ENCODE data around the gene PPFIA3. TPM values are rescaled to one million over a fixed set of nuclear protein-coding genes. Genes with fewer than 3 reads are reported as not detected.

Gene PPFIA3
- total RNA-seq, 1 experiment from 2014 or later, result 56.3 TPM

GRCh38 chr19:49148784-49149651 lies 29.7 kb downstream of the PPFIA3 start:
- no peaks in the 10 kb centered on the region for H3K27me3 ChIP-seq (ENCODE audit: low read length)
- peak overlapping the region; percentile 44; the same call in 1 of the 2 replicates for H3K27ac ChIP-seq (ENCODE audit: low read length)
- ATAC-seq, result peak; percentile 70
- ChIA-PET CTCF (interaction anchor here (0.6 to 2.0 kb wide), 4 partner anchors 21 to 74 kb away, joined by 4 to 11 read pairs (median 6); no protein-coding TSS in a partner anchor), POLR2A (ENCODE audit: unreplicated experiment) (interaction anchor here (0.6 to 0.7 kb wide), 3 partner anchors 50 to 181 kb away, joined by 4 to 18 read pairs (median 5); no protein-coding TSS in a partner anchor)
- no peaks in the 10 kb centered on the region for H3K36me3 ChIP-seq (ENCODE audit: low read depth, low read length)
- peak overlapping the region; percentile 75 for H3K9ac ChIP-seq (ENCODE audit: low read length)
- H3K4me1 ChIP-seq (ENCODE audit: insufficient read depth, low read length), result peaks cover 25% of the 10 kb centered on the region
- no peaks in the 10 kb centered on the region for H3K9me2 ChIP-seq (replicated peaks; ENCODE audit: low read length)
- H3K4me2 ChIP-seq (ENCODE audit: low read length), result peak overlapping the region; percentile 91
- H2AFZ ChIP-seq (ENCODE audit: low read length), result peak overlapping the region; percentile 70
- DNase-seq, result peak; percentile 99
- no peaks in the 10 kb centered on the region for H4K20me1 ChIP-seq (ENCODE audit: low read length)
- TF ChIP-seq EZH2phosphoT487 (IDR thresholded peaks at IDR 0.05; ENCODE audit: borderline replicate concordance, low read length) (no peak), EZH2 (IDR thresholded peaks at IDR 0.05; ENCODE audit: low read length, unreplicated experiment) (no peak), CTCF (conservative IDR thresholded peaks at IDR 0.05; ENCODE audit: low read depth, low read length) (no peak)
- no peaks in the 10 kb centered on the region for H3K79me2 ChIP-seq (ENCODE audit: low read length)
- H3F3A ChIP-seq (ENCODE audit: low read length, unreplicated experiment), result no peaks in the 10 kb centered on the region
- BruUV-seq (replicated peaks), result no TSS peak
- intact Hi-C loops (cut with micrococcal nuclease), result no loop called here
- peak overlapping the region; percentile 71 for H3K4me3 ChIP-seq (ENCODE audit: low read length)
- H3K9me3 ChIP-seq (ENCODE audit: low read length), result no peaks in the 10 kb centered on the region

- DNase-seq, result peak; percentile 74
- peak; percentile 4 for ATAC-seq
- Histone ChIP-seq H3K27ac (ENCODE audit: low read length) (peak overlapping the region; percentile 44), H3K27me3 (ENCODE audit: low read length) (no peaks in the 10 kb centered on the region), H3K4me2 (ENCODE audit: low read length) (peak overlapping the region; percentile 91), H3K4me3 (ENCODE audit: low read length) (peak overlapping the region; percentile 71), H3K9me2 (replicated peaks; ENCODE audit: low read length) (no peaks in the 10 kb centered on the region), H3K9me3 (ENCODE audit: low read length) (no peaks in the 10 kb centered on the region), H3F3A (ENCODE audit: low read length, unreplicated experiment) (no peaks in the 10 kb centered on the region), H3K9ac (ENCODE audit: low read length) (peak overlapping the region; percentile 75), H4K20me1 (ENCODE audit: low read length) (no peaks in the 10 kb centered on the region), H3K79me2 (ENCODE audit: low read length) (no peaks in the 10 kb centered on the region), H2AFZ (ENCODE audit: low read length) (peak overlapping the region; percentile 70), H3K4me1 (ENCODE audit: insufficient read depth, low read length) (peaks cover 25% of the 10 kb centered on the region), H3K36me3 (ENCODE audit: low read depth, low read length) (no peaks in the 10 kb centered on the region)
- intact Hi-C loops (cut with micrococcal nuclease), result loop anchor here (1.0 kb wide), 1 partner anchor 50 kb away; no protein-coding TSS in a partner anchor
- ChIA-PET POLR2A (ENCODE audit: unreplicated experiment) (interaction anchor here (0.6 kb wide), 1 partner anchor 49 kb away, joined by 5 read pairs; no protein-coding TSS in a partner anchor), CTCF (interaction anchor here (1.1 to 2.0 kb wide), 3 partner anchors 22 to 59 kb away, joined by 5 to 11 read pairs (median 6); no protein-coding TSS in a partner anchor)
- TSS peak; percentile 88 for BruUV-seq (replicated peaks)
- TF ChIP-seq EZH2 (IDR thresholded peaks at IDR 0.05; ENCODE audit: low read length, unreplicated experiment) (no peak), EZH2phosphoT487 (IDR thresholded peaks at IDR 0.05; ENCODE audit: borderline replicate concordance, low read length) (no peak), CTCF (conservative IDR thresholded peaks at IDR 0.05; ENCODE audit: low read depth, low read length) (no peak)
These were observed 30.3 kb downstream of the PPFIA3 start for GRCh38 chr19:49149652-49150105.

Measured in PC-3 (cell line).